HEK293 (cell line): ENCODE results near the gene TMCO5A.
A peak's percentile ranks its signal among the peaks of the same experiment; 100 is the strongest.

Experiments used
- CTCF ChIA-PET: fragments of 350-600 bp; formaldehyde crosslinking; extraction: SDS; loops from one replicate; lab custom pipeline; 2021; ENCODE audit warnings: antibody characterized with exemption; lab: Yijun Ruan, JAX
- POLR2A ChIA-PET: fragments of 300-600 bp; formaldehyde crosslinking; extraction: SDS; loops from one replicate; lab custom pipeline; 2020; ENCODE audit warnings: antibody characterized with exemption, inconsistent platforms; lab: Yijun Ruan, JAX
- H3K27ac ChIP-seq: fragments of 200-500 bp; sonication (Bioruptor generic); 2 replicates; pipeline ENCODE4 v1.5.1; 2014; ENCODE audit warnings: low read depth, low read length, control low read depth, inconsistent platforms; ENCODE audit errors: extremely low read depth
- H3K36me3 ChIP-seq, 2 experiments: fragments of 200-500 bp in 1 of 2; sonication (Bioruptor generic) in 1 of 2; 1 replicate in 1 of 2; 2 replicates in 1 of 2; pipeline ENCODE4 v1.5.1; 2014 to 2017; ENCODE audit warnings: inconsistent platforms in 2 of 2, low read length in 2 of 2; ENCODE audit not compliant: control insufficient read depth in 2 of 2, insufficient read depth in 1 of 2
- H3K4me1 ChIP-seq: fragments of 200-500 bp; sonication (Bioruptor generic); 2 replicates; pipeline ENCODE4 v1.5.1; 2014; ENCODE audit warnings: mild to moderate bottlenecking, low read length, inconsistent platforms; ENCODE audit not compliant: control insufficient read depth, insufficient read depth
- H3K4me3 ChIP-seq: 2 replicates; pipeline ENCODE4 v1.5.1; 2011; ENCODE audit warnings: low read depth, mild to moderate bottlenecking, control low read depth, low read length, moderate library complexity
- H3K9me3 ChIP-seq: fragments of 200-500 bp; sonication (Bioruptor generic); 2 replicates; pipeline ENCODE4 v1.5.1; 2014; ENCODE audit warnings: low read depth, low read length, inconsistent platforms; ENCODE audit not compliant: control insufficient read depth, insufficient read depth
- FEZF1 ChIP-seq: fragments of 450-650 bp; formaldehyde crosslinking; IDR thresholded peaks from 2 replicates; pipeline ENCODE4 v1.5.1; 2016; ENCODE audit warnings: missing biosample characterization, missing genetic modification characterization
- GFI1B ChIP-seq: fragments of 450-650 bp; formaldehyde crosslinking; IDR thresholded peaks from 2 replicates; pipeline ENCODE4 v1.5.1; 2016; ENCODE audit warnings: missing biosample characterization, missing genetic modification characterization
- HOXD13 ChIP-seq: sonication (generic); formaldehyde crosslinking; IDR thresholded peaks from 2 replicates; pipeline ENCODE4 v1.8.0; 2022; ENCODE audit warnings: missing genetic modification reagents, borderline replicate concordance
- MZF1 ChIP-seq: fragments of 450-650 bp; formaldehyde crosslinking; IDR thresholded peaks from 2 replicates; pipeline ENCODE4 v1.5.1; 2017; ENCODE audit warnings: missing biosample characterization, missing genetic modification characterization, borderline replicate concordance
- ZBTB17 ChIP-seq: fragments of 450-650 bp; formaldehyde crosslinking; IDR thresholded peaks from 2 replicates; pipeline ENCODE4 v1.5.1; 2016; ENCODE audit warnings: missing biosample characterization, missing genetic modification characterization
- ZBTB7A ChIP-seq: fragments of 450-650 bp; formaldehyde crosslinking; IDR thresholded peaks from 2 replicates; pipeline ENCODE4 v1.5.1; 2016; ENCODE audit warnings: low read depth, missing biosample characterization, missing genetic modification characterization
- ZFP41 ChIP-seq: fragments of 450-650 bp; formaldehyde crosslinking; IDR thresholded peaks from 2 replicates; pipeline ENCODE4 v1.5.1; 2016; ENCODE audit warnings: missing biosample characterization, missing genetic modification characterization, borderline replicate concordance
- ZNF112 ChIP-seq: fragments of 450-650 bp; formaldehyde crosslinking; IDR thresholded peaks from 2 replicates; pipeline ENCODE4 v1.5.0; 2017; ENCODE audit warnings: missing biosample characterization, missing genetic modification characterization
- ZNF214 ChIP-seq: fragments of 450-650 bp; formaldehyde crosslinking; IDR thresholded peaks from 2 replicates; pipeline ENCODE4 v1.5.1; 2017; ENCODE audit warnings: missing biosample characterization, mild to moderate bottlenecking, missing genetic modification characterization, borderline replicate concordance
- ZNF274 ChIP-seq, 2 experiments: fragments of 200-500 bp in 1 of 2; fragments of 450-650 bp in 1 of 2; sonication (Bioruptor generic) in 1 of 2; formaldehyde crosslinking in 1 of 2; IDR thresholded peaks; 2 replicates each; pipeline versions ENCODE4 v1.5.1 to v1.6.1; 2014 to 2016; ENCODE audit warnings: borderline replicate concordance in 1 of 2, inconsistent platforms in 1 of 2, low read length in 1 of 2, missing biosample characterization in 1 of 2, missing genetic modification characterization in 1 of 2
- ZNF292 ChIP-seq: fragments of 450-650 bp; formaldehyde crosslinking; IDR thresholded peaks from 2 replicates; pipeline ENCODE4 v1.5.1; 2016; ENCODE audit warnings: low read depth, missing biosample characterization, missing genetic modification characterization, borderline replicate concordance
- ZNF311 ChIP-seq: fragments of 450-650 bp; formaldehyde crosslinking; IDR thresholded peaks from 2 replicates; pipeline ENCODE4 v1.5.1; 2017; ENCODE audit warnings: missing biosample characterization, missing genetic modification characterization, borderline replicate concordance
- ZNF350 ChIP-seq: fragments of 450-650 bp; formaldehyde crosslinking; IDR thresholded peaks from 2 replicates; pipeline ENCODE4 v1.5.0; 2017; ENCODE audit warnings: missing biosample characterization, mild to moderate bottlenecking, missing genetic modification characterization
- ZNF596 ChIP-seq: fragments of 450-650 bp; IDR thresholded peaks from 2 replicates; pipeline ENCODE4 v1.5.0; 2018; ENCODE audit warnings: missing biosample characterization, mild to moderate bottlenecking, missing genetic modification characterization, moderate library complexity
- ZNF768 ChIP-seq: fragments of 450-650 bp; formaldehyde crosslinking; IDR thresholded peaks from 2 replicates; pipeline ENCODE4 v1.5.1; 2018; ENCODE audit warnings: missing biosample characterization, mild to moderate bottlenecking, missing genetic modification characterization
- ZNF792 ChIP-seq: fragments of 450-650 bp; formaldehyde crosslinking; IDR thresholded peaks from 2 replicates; pipeline ENCODE4 v1.5.1; 2016; ENCODE audit warnings: missing biosample characterization, missing genetic modification characterization
- TF ChIP-seq, protein P1 (sequence below): fragments of 450-650 bp; formaldehyde crosslinking; IDR thresholded peaks from 2 replicates; pipeline ENCODE4 v1.5.1; 2016; ENCODE audit warnings: missing biosample characterization, missing genetic modification characterization
- TF ChIP-seq, protein P2 (sequence below): fragments of 450-650 bp; formaldehyde crosslinking; IDR thresholded peaks from 2 replicates; pipeline ENCODE4 v1.5.1; 2016; ENCODE audit warnings: missing biosample characterization, missing genetic modification characterization
- TF ChIP-seq, protein P3 (sequence below): fragments of 450-650 bp; formaldehyde crosslinking; IDR thresholded peaks from 2 replicates; pipeline ENCODE4 v1.5.1; 2016; ENCODE audit warnings: missing biosample characterization, missing genetic modification characterization, borderline replicate concordance
- TF ChIP-seq, protein P4 (sequence below): fragments of 450-650 bp; IDR thresholded peaks from 2 replicates; pipeline ENCODE4 v1.5.1; 2018; ENCODE audit warnings: missing biosample characterization, missing genetic modification characterization
- TF ChIP-seq, protein P5 (sequence below): fragments of 450-650 bp; formaldehyde crosslinking; IDR thresholded peaks from 2 replicates; pipeline ENCODE4 v1.5.1; 2016; ENCODE audit warnings: missing biosample characterization, missing genetic modification characterization, low read depth

TMCO5A gene

DNA sequence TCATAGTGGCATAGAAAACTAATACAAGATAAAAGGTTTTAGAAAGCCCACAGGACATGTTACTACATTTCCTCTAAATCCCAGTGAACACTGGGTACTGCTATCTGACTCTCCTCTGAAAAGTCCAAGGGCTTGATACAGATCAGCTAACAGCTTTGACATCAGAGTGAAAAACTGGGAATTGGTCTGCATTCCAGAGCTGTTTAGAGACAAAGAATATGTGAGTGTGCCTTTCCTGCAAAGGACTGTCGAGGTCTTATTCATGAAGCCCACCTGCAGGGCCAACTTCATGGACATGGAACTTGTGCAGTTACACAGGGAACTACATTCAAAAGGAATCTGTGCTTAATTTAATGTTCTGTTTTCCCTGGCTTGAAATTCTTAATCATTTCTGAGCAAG, 5.2 kb upstream of the TMCO5A start:
- Histone ChIP-seq H3K36me3 (no peaks in the 10 kb centered on the region), H3K4me1 (no peaks in the 10 kb centered on the region), H3K9me3 (no peaks in the 10 kb centered on the region), H3K27ac (no peak overlapping the region), H3K4me3 (no peak overlapping the region)
- TF ChIP-seq, protein P1, sequence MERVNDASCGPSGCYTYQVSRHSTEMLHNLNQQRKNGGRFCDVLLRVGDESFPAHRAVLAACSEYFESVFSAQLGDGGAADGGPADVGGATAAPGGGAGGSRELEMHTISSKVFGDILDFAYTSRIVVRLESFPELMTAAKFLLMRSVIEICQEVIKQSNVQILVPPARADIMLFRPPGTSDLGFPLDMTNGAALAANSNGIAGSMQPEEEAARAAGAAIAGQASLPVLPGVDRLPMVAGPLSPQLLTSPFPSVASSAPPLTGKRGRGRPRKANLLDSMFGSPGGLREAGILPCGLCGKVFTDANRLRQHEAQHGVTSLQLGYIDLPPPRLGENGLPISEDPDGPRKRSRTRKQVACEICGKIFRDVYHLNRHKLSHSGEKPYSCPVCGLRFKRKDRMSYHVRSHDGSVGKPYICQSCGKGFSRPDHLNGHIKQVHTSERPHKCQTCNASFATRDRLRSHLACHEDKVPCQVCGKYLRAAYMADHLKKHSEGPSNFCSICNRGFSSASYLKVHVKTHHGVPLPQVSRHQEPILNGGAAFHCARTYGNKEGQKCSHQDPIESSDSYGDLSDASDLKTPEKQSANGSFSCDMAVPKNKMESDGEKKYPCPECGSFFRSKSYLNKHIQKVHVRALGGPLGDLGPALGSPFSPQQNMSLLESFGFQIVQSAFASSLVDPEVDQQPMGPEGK, result no peak
- TF ChIP-seq ZNF274 (IDR thresholded peaks at IDR 0.05; ENCODE audit: low read length) (no peak), ZNF274 (tag by site-specific recombination; IDR thresholded peaks at IDR 0.05; ENCODE audit: borderline replicate concordance) (no peak), HOXD13 (CRISPR knock-in tag) (no peak), ZNF214 (tag by site-specific recombination) (no peak), ZNF792 (tag by site-specific recombination) (no peak), FEZF1 (tag by site-specific recombination) (no peak), ZBTB17 (tag by site-specific recombination) (no peak), ZNF292 (tag by site-specific recombination) (no peak), ZNF596 (tag by site-specific recombination) (no peak), ZFP41 (tag by site-specific recombination) (no peak), ZNF311 (tag by site-specific recombination) (no peak), ZBTB7A (tag by site-specific recombination) (no peak), MZF1 (tag by site-specific recombination) (no peak), GFI1B (tag by site-specific recombination) (no peak), ZNF112 (no peak), ZNF768 (no peak)
- TF ChIP-seq, protein P2, sequence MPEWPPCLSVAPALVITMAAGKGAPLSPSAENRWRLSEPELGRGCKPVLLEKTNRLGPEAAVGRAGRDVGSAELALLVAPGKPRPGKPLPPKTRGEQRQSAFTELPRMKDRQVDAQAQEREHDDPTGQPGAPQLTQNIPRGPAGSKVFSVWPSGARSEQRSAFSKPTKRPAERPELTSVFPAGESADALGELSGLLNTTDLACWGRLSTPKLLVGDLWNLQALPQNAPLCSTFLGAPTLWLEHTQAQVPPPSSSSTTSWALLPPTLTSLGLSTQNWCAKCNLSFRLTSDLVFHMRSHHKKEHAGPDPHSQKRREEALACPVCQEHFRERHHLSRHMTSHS, result no peak
- TF ChIP-seq, protein P3, sequence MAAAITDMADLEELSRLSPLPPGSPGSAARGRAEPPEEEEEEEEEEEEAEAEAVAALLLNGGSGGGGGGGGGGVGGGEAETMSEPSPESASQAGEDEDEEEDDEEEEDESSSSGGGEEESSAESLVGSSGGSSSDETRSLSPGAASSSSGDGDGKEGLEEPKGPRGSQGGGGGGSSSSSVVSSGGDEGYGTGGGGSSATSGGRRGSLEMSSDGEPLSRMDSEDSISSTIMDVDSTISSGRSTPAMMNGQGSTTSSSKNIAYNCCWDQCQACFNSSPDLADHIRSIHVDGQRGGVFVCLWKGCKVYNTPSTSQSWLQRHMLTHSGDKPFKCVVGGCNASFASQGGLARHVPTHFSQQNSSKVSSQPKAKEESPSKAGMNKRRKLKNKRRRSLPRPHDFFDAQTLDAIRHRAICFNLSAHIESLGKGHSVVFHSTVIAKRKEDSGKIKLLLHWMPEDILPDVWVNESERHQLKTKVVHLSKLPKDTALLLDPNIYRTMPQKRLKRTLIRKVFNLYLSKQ (tag by site-specific recombination), result no peak
- TF ChIP-seq, protein P4, sequence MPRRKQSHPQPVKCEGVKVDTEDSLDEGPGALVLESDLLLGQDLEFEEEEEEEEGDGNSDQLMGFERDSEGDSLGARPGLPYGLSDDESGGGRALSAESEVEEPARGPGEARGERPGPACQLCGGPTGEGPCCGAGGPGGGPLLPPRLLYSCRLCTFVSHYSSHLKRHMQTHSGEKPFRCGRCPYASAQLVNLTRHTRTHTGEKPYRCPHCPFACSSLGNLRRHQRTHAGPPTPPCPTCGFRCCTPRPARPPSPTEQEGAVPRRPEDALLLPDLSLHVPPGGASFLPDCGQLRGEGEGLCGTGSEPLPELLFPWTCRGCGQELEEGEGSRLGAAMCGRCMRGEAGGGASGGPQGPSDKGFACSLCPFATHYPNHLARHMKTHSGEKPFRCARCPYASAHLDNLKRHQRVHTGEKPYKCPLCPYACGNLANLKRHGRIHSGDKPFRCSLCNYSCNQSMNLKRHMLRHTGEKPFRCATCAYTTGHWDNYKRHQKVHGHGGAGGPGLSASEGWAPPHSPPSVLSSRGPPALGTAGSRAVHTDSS (tag by site-specific recombination), result no peak
- POLR2A ChIA-PET, result no interaction called here
- CTCF ChIA-PET, result no interaction called here

DNA sequence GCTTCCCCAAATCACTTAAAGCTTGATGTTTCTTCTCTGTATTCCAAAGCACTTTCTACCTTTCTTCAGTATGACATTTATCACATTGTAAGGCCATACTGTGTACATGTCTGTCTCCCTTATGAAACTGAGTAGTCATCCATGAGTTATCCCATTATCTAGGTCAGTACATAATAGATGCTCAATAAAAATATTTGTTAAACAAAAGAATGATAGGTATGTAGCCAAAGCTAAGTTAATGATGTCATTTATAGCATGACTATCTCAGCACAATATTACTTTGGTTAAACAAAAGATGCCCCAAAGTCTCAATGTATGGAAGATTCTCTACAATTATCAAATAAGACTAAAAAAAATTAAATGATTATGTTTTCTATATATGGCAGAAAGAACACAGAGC, 3.1 kb upstream of the TMCO5A start:
- Histone ChIP-seq H3K9me3 (no peaks in the 10 kb centered on the region), H3K4me3 (no peak overlapping the region), H3K27ac (no peak overlapping the region), H3K4me1 (no peaks in the 10 kb centered on the region), H3K36me3 (no peaks in the 10 kb centered on the region)
- ChIA-PET CTCF (no interaction called here), POLR2A (no interaction called here)
- TF ChIP-seq ZNF350 (tag by site-specific recombination), result no peak
- TF ChIP-seq, protein P5, sequence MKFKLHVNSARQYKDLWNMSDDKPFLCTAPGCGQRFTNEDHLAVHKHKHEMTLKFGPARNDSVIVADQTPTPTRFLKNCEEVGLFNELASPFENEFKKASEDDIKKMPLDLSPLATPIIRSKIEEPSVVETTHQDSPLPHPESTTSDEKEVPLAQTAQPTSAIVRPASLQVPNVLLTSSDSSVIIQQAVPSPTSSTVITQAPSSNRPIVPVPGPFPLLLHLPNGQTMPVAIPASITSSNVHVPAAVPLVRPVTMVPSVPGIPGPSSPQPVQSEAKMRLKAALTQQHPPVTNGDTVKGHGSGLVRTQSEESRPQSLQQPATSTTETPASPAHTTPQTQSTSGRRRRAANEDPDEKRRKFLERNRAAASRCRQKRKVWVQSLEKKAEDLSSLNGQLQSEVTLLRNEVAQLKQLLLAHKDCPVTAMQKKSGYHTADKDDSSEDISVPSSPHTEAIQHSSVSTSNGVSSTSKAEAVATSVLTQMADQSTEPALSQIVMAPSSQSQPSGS (tag by site-specific recombination), result 0 out of 2 replicates have a peak, but pooled peaks have one; percentile 6
